GM19397 (cell line): ENCODE results near the gene NEURL4.
"Not testable (repeated sequence)": the region's sequence is repeated elsewhere in the genome, so short reads cannot be mapped to it uniquely, and the experiment has no call there.

Source experiments
- ATAC-seq: cut with Tn5 transposase; IDR thresholded peaks from one replicate; pipeline ENCODE4 v1.9.1; 2021; ENCODE audit warnings: mild to moderate bottlenecking, moderate library complexity; ENCODE audit not compliant: unreplicated experiment

Gene NEURL4

GRCh38 chr17:7347630-7348477 is 18.7 kb upstream of the NEURL4 start:
- no peak for ATAC-seq

GRCh38 chr17:7346761-7347614 is 17.9 kb upstream of the NEURL4 start:
- ATAC-seq, result no peak

GRCh38 chr17:7343250-7343649 is 14.1 kb upstream of the NEURL4 start:
- ATAC-seq, result no peak

- no peak for ATAC-seq
These were observed 12.7 kb upstream of the NEURL4 start for GRCh38 chr17:7341842-7342241.

- ATAC-seq, result no peak
These were observed 11.0 kb upstream of the NEURL4 start for GRCh38 chr17:7340179-7340578.

- ATAC-seq, result not testable (repeated sequence)
These were observed 8.5 kb upstream of the NEURL4 start for GRCh38 chr17:7337600-7337999.

GRCh38 chr17:7336240-7337175 is 7.4 kb upstream of the NEURL4 start, which contains the start of gene ACAP1:
TSS of gene ACAP1 (plus strand) at chr17:7336529. CDS start at chr17:7336735, 206 bp downstream.
- peak; percentile 67 for ATAC-seq

GRCh38 chr17:7335765-7336164 is 6.6 kb upstream of the NEURL4 start:
- not testable (repeated sequence) for ATAC-seq

- no peak for ATAC-seq
These were observed 5.9 kb upstream of the NEURL4 start for GRCh38 chr17:7334938-7335538.

GRCh38 chr17:7332600-7333069 is 3.5 kb upstream of the NEURL4 start:
- ATAC-seq, result not testable (repeated sequence)

GRCh38 chr17:7332111-7332510 is 3.0 kb upstream of the NEURL4 start:
- ATAC-seq, result no peak

- ATAC-seq, result no peak
These were observed 1.5 kb upstream of the NEURL4 start for GRCh38 chr17:7330638-7331015.

- ATAC-seq, result peak; percentile 32
These were observed 982 bp upstream of the NEURL4 start for GRCh38 chr17:7329997-7330637.

GRCh38 chr17:7329374-7329996 is 350 bp upstream of the NEURL4 start:
- ATAC-seq, result peak; percentile 59

- no peak for ATAC-seq
These were observed 1.1 kb downstream of the NEURL4 start for GRCh38 chr17:7328009-7328408.

- no peak for ATAC-seq
These were observed 1.6 kb downstream of the NEURL4 start for GRCh38 chr17:7327501-7327900.

- ATAC-seq, result no peak
These were observed 2.1 kb downstream of the NEURL4 start for GRCh38 chr17:7327056-7327455.

- ATAC-seq, result no peak
These were observed 2.9 kb downstream of the NEURL4 start for GRCh38 chr17:7326186-7326585.

GRCh38 chr17:7325031-7325528 is 4.1 kb downstream of the NEURL4 start:
- ATAC-seq, result no peak
